Ovary (tissue), 3 donors: ENCODE data around the gene PNMA6E.

Source experiments
- CTCF ChIP-seq, 3 donors: fragments of 450-650 bp in 2 of 3; fragments of 200-600 bp in 1 of 3; IDR thresholded peaks; one replicate each; pipeline versions ENCODE4 v1.5.1 to v1.8.0; 2016 to 2022; ENCODE audit warnings: antibody characterized with exemption in 3 of 3, mild to moderate bottlenecking in 1 of 3
- EP300 ChIP-seq: sonication (generic); formaldehyde crosslinking; IDR thresholded peaks from one replicate; pipeline ENCODE4 v1.6.1; 2017; ENCODE audit warnings: antibody characterized with exemption
- POLR2A ChIP-seq: fragments of 450-650 bp; IDR thresholded peaks from one replicate; pipeline ENCODE4 v1.6.1; 2017; ENCODE audit warnings: antibody characterized with exemption, mild to moderate bottlenecking, moderate library complexity
- donor health status: DM: no; HTN: no; CAD: no.

- TF ChIP-seq CTCF (IDR thresholded peaks at IDR 0.05) (no peak), POLR2A (no peak), EP300 (no peak)
Observed at GRCh38 chrX:153386097-153386496, 15.1 kb downstream of the PNMA6E start.
